DMS53 (cell line): ENCODE measurements around the gene VSX2.

Experiments
- DNase-seq: peaks from one replicate; lab custom pipeline; 2025; lab: John Stamatoyannopoulos, UW

The VSX2 gene

DNA sequence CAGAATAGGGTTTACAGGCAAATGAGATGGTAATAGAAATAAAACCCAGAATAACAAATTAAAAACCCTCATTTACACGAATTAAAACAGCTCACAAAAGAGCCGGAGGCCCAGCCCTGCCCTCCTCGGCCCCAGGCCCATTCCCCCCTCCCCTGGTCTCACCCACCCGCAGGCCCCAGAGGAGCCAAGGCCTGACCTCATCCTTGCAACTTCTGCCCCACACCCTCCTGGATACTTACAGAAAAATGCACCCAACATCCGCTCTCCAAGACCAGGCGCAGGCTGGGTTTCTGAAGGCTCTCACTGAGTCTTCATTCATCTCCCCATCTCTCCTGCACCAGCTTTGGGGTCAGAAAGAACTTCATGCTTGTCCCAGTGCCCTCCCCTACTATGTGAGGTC is 16.2 kb upstream of the VSX2 start:
- DNase-seq, result no peak

- peak; percentile 5 for DNase-seq
Observed at GRCh38 chr14:74231784-74232183, 7.5 kb upstream of the VSX2 start.

GRCh38 chr14:74235017-74235416 is 4.2 kb upstream of the VSX2 start:
- DNase-seq, result no peak

DNA sequence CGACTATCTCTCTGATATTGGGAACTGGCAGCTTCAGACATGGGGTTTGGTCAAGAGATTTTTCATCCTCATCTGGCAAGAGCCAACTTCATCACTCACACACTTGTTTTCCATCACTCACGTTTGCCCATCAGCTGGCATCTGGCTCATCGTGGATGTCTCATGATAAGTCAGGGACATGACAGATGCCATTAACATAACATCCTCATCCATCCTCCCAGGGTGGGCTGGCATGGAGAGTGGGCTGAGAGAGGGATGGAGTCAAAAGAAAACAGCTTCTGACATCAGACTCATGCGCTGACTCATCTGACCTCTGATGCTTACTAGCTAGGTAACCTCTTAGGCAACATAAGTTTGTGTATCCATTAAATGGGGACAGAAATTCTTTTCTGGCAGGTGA is 1.8 kb upstream of the VSX2 start:
- DNase-seq, result no peak

- no peak for DNase-seq
Observed at GRCh38 chr14:74239848-74240793, 872 bp downstream of the VSX2 start.

DNA sequence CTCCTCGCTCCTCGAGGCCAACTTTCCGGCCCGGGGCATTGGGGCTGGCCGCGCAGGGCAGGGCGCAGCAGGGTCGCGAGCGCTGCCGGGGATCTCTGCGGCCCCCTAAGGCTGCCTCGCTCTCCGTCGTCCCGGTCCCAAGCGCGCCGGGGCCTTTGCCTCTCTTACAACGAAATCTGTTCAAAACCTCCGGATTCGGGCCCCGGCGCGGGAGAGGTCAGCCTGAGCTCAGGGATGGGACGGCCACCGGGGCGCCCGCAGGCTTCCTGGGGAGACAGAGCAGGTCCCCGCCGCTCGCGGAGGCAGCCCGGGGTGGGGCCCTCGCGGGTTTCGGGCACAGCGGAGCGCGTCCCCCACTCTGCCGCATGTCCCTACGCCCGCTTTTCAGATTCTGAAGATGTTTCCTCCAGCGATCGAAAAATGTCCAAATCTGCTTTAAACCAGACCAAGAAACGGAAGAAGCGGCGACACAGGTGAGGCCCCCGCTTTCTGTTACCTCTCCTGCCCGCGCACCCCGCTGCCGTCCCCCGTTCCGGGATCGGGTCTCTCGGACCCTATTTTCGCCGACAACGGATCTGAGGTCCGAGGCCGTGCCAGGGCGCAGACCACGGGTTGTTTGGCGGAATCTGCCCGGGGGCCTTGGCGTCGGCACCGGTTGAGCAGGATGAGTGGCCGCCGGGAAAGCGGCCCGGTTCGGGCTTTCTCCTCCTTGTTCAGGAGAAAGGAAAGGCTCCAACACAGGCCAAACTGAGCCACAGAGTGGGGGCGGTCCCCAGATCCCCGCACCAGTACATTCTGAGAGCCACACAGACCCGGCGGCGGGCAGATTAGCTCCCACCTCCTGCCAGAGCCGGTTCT is 1.8 kb downstream of the VSX2 start:
- DNase-seq, result peak; percentile 20

DNA sequence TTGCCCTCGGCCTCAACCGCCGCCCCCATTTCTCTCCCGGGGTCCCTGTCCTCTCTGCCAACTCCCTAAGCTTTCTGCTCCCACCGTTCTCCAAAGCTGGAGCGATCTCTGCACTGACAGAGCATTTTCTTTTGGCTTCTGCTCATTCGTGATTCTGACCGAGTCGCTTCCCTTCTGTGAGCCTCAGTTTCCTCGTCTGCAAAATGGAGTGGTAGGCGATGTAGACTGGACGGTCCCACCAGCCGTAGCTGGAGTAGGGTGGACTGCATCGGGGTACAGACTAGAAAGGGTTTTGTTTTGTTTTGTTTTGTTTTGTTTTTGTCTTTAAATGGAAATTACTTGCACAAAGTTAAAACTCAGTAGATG is 2.4 kb downstream of the VSX2 start:
- DNase-seq, result peak; percentile 20

GRCh38 chr14:74242021-74242779 is 3.0 kb downstream of the VSX2 start:
- DNase-seq, result peak; percentile 18

GRCh38 chr14:74242780-74243042 is 3.5 kb downstream of the VSX2 start:
- DNase-seq, result no peak

- DNase-seq, result no peak
Observed at GRCh38 chr14:74243051-74243450, 3.8 kb downstream of the VSX2 start.

- no peak for DNase-seq
Observed at GRCh38 chr14:74244115-74244514, 4.9 kb downstream of the VSX2 start.

- no peak for DNase-seq
Observed at GRCh38 chr14:74245292-74245691, 6.0 kb downstream of the VSX2 start.

DNA sequence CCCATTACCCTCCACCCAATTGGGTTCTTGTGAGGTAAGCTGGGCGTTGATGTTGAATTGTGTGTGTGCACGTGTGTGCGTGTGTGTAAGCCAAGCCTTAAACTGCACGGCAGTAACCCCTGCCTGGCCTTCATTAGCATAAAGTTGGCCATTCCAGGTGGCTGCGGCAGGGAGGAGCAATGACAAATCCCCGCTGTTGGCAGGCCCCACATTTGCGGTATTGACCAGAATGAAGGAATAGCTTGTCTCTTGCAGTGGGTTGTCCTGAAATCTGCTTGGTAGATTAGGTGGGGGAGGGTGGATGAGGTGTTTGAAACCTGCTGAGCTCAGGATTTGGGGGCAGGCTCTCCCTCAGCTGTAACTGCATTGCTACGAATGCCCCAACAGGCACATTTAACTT is 7.3 kb downstream of the VSX2 start:
- DNase-seq, result no peak

DNA sequence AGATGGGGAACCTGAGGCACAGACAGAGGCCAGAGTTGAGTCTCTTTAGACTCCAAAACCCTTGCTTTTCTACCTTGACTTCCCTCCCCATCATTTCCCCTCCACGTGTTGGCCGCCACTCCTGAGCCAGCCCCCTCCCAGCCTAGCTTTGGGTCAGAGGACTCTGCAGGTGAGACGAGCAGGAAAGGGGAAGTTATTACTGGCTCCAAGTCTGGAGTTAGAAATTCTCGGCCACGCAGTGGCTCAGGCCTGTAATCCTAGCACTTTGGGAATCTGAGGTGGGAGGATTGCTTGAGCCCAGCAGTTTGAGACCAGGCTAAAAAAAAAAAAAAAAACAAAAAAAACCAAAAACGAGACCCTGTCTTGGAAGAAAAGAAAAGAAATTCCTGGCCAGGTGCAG is 8.8 kb downstream of the VSX2 start:
- DNase-seq, result no peak

GRCh38 chr14:74249433-74250375 is 10.5 kb downstream of the VSX2 start:
- DNase-seq, result peak; percentile 85

GRCh38 chr14:74255281-74255680 is 16.0 kb downstream of the VSX2 start:
- no peak for DNase-seq

DNA sequence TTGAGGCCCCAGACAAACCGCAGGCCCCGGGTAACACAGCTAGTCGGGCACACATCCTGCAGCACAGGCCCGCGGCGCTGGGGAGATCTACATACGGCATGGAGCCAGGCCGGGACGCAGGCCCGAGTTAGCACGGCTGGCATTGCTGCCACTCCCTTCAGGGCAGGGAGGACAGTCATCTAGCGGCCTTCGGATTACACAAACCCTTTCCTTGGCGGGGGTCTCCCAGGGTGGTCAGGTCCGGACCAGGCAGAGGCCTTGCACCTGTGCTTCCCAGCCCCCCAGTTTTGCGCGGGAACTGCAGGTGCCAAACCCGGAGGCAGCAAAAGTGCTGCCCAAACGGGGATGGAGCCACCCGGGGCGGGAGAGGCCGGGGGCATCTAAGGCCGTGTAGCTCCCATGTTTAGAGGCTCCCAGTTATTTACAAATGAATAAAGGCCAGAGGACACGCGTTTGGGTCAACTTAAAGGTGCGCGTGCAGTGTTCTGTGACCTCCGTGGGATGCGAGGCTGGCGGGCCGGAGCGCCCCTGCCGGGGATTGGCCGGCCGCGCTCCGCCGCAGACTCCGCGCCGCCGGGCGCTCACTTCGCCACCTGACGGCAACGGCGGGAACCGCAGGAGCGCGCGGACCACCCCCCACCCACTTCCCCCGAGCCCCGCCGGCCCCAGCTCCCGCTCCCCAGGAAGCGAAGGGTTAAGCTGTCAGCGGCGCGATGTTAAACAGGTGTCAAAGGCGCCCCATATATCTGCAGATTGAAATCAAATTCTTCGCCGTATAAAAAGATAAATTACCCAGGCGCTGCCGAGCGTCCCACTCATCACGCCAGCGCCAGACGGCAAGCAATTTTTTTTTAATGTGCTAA is 18.1 kb downstream of the VSX2 start:
- DNase-seq, result peak; percentile 64

DNA sequence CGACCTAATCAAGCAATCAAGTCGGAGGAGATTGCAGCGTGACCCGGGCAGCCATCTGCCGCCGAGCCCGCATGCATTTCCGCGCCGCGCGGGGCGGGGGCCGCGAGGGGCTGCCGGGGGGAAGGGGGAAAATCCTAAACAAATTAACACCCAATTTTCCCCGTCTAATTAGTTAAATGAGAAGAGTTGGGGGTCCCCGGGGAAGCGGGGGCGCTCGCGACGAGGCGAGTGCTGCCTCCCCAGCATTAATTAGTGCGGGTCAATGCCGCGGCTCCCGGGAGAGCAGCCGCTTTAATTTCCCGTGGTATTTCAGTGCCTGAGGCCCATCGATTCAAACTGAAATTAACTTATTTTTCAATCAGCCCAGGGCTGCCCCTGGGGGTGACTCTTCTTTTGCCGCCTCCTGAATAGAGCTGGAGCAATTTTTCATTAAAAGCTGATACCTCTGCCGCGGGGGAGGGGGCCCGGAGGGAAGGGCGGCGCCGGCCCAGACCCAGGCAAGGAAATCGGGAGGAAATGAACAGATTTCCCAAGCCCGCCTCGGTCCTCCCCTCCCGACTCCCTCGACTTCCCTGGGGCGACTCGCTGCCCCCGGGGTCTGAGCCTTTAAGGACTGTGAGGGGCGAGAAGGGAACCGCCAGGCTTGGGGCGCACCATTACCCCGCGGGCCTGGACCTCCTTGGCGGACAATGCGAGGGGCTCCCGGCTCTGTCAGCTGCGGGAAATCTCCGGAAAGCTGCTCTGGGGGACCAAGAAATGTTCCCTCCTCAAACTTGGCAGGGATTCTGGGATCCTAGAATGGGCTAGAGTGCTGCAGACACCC is 18.9 kb downstream of the VSX2 start:
- peak; percentile 38 for DNase-seq

DNA sequence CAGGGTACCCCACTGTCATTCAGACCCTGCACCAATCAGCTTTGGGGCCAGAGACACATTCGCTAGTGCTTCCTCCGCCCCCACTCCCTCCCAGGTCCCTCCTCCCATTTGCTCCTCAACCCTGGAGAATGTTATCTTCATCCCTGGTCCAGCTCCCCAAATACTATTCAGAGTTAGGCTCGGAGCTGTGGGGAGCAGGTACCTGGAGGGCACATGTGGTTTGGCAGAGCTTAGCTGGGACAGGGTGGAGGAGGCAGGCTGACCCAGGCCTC is 19.5 kb downstream of the VSX2 start:
- no peak for DNase-seq

- no peak for DNase-seq
Observed at GRCh38 chr14:74259513-74259912, 20.3 kb downstream of the VSX2 start.
